GM12878 (cell line): ENCODE results near the gene ZNF366. TPM values are rescaled to one million over a fixed set of nuclear protein-coding genes. Genes with fewer than 3 reads are reported as not detected.
"Not testable (repeated sequence)": the region's sequence is repeated elsewhere in the genome, so short reads cannot be mapped to it uniquely, and the experiment has no call there.

Source experiments
- ATAC-seq: fragments of 200-7000 bp; cut with Tn5 transposase; 3 replicates; pipeline ENCODE4 v1.9.1; 2020; ENCODE audit warnings: mild to moderate bottlenecking, moderate library complexity
- BruUV-seq: library from RNA; stranded (reverse); fragments of 400-500 nt; replicated peaks from 2 replicates; lab custom pipeline; 2021; lab: Mats Ljungman, UMichigan
- CTCF ChIA-PET: fragments of 300-600 bp; sonication (Branson Sonifier 250); formaldehyde crosslinking; extraction: SDS; loops from one replicate; lab custom pipeline; 2021; ENCODE audit warnings: inconsistent platforms; lab: Yijun Ruan, JAX
- POLR2A ChIA-PET: fragments of 350-600 bp; formaldehyde crosslinking; extraction: SDS; loops from one replicate; lab custom pipeline; 2021; ENCODE audit warnings: inconsistent platforms; lab: Charles Lee
- RAD21 ChIA-PET: fragments of 300-600 bp; sonication (Branson Sonifier 250); formaldehyde crosslinking; loops from one replicate; lab custom pipeline; 2023; ENCODE audit warnings: antibody characterized with exemption; ENCODE audit not compliant: unreplicated experiment; lab: Charles Lee
- SMC1A ChIA-PET: fragments of 300-600 bp; sonication (Branson Sonifier 250); formaldehyde crosslinking; loops from one replicate; lab custom pipeline; 2023; ENCODE audit not compliant: unreplicated experiment, uncharacterized antibody; lab: Charles Lee
- DNase-seq: peaks from one replicate; pipeline ENCODE4 v3.0.0-alpha.2; 2011; ENCODE audit warnings: low read depth, low spot score
- FAIRE-seq: peaks from 3 replicates; lab custom pipeline; 2011; peaks lifted over from hg19 to GRCh38; lab: Jason Lieb, UNC
- H2AFZ ChIP-seq: 2 replicates; pipeline ENCODE4 v1.6.0; 2011; ENCODE audit warnings: low read depth, low read length, control low read depth; ENCODE audit not compliant: control insufficient read depth
- H3K27ac ChIP-seq: 2 replicates; pipeline ENCODE4 v1.5.1; 2011; ENCODE audit warnings: control low read depth; ENCODE audit not compliant: control insufficient read depth, insufficient read depth
- H3K27me3 ChIP-seq, 2 experiments: replicated peaks in 1 of 2; 2 replicates each; pipeline versions ENCODE4 v1.6.0 to v1.6.1; 2011; ENCODE audit warnings: low read length in 1 of 2; ENCODE audit not compliant: control insufficient read depth in 2 of 2, insufficient read depth in 2 of 2
- H3K36me3 ChIP-seq, 2 experiments: 2 replicates each; pipeline ENCODE4 v1.5.1; 2011; ENCODE audit warnings: low read length in 1 of 2; ENCODE audit not compliant: control insufficient read depth in 2 of 2, insufficient read depth in 2 of 2
- H3K4me1 ChIP-seq: 2 replicates; pipeline ENCODE4 v1.6.1; 2011; ENCODE audit warnings: mild to moderate bottlenecking, low read length, moderate library complexity, mixed read lengths; ENCODE audit not compliant: control insufficient read depth, insufficient read depth
- H3K4me2 ChIP-seq: 2 replicates; pipeline ENCODE4 v1.6.0; 2011; ENCODE audit warnings: control low read depth; ENCODE audit not compliant: control insufficient read depth, insufficient read depth
- H3K4me3 ChIP-seq: fragments of 200-600 bp; sonication (generic); 2 replicates; pipeline ENCODE4 v1.5.1; 2016
- H3K79me2 ChIP-seq: 2 replicates; pipeline ENCODE4 v1.6.0; 2011; ENCODE audit warnings: low read length; ENCODE audit not compliant: control insufficient read depth, insufficient read depth
- H3K9ac ChIP-seq: 2 replicates; pipeline ENCODE4 v1.8.0; 2011; ENCODE audit warnings: low read length, control low read depth, mixed read lengths; ENCODE audit not compliant: control insufficient read depth, insufficient read depth
- H3K9me3 ChIP-seq: replicated peaks from 3 replicates; pipeline ENCODE4 v1.5.1; 2011; ENCODE audit warnings: mild to moderate bottlenecking, low read length; ENCODE audit not compliant: control insufficient read depth, insufficient read depth
- H4K20me1 ChIP-seq: 2 replicates; pipeline ENCODE4 v1.6.0; 2011; ENCODE audit not compliant: control insufficient read depth, insufficient read depth
- BHLHE40 ChIP-seq, 2 experiments: fragments of 450-650 bp in 1 of 2; IDR thresholded peaks; 2 replicates each; pipeline ENCODE4 v1.6.1; 2011 to 2017; ENCODE audit warnings: low read depth in 2 of 2, borderline replicate concordance in 1 of 2, improper control_type of control experiment in 1 of 2, low read length in 1 of 2, mild to moderate bottlenecking in 1 of 2
- RAD21 ChIP-seq: IDR thresholded peaks from 2 replicates; pipeline ENCODE4 v1.6.1; 2011; ENCODE audit warnings: mild to moderate bottlenecking, low read depth, low read length, moderate library complexity; ENCODE audit not compliant: insufficient read depth
- WGBS: methylation state at CpG from one replicate; pipeline ENCODE4 v1.1.6; 2016; ENCODE audit warnings: low lambda C conversion rate; ENCODE audit not compliant: insufficient replicate concordance, insufficient coverage; ENCODE audit errors: missing lambda C conversion rate; 5-methylcytosine and 5-hydroxymethylcytosine counted together
- in situ Hi-C: fragments of 300-500 bp; cut with MboI; formaldehyde crosslinking; loops from 9 replicates; pipeline ENCODE4 v1.14.3; 2018; ENCODE audit warnings: mixed read lengths
- intact Hi-C: fragments of 100-400 bp; cut with micrococcal nuclease; formaldehyde crosslinking; loops from one replicate; pipeline ENCODE4 v1.14.2; 2022; ENCODE audit not compliant: unreplicated experiment
- polyA plus RNA-seq, 11 experiments: library from polyadenylated mRNA; depleted of rRNA in 4 of 11; unstranded in 6 of 11; stranded (reverse) in 5 of 11; fragments of >200 nt; fragmentation: Nextera tagmentation in 4 of 11; fragmentation: Illumina TruSeq in 1 of 11; extraction: Ambion mirVana in 4 of 11; extraction: Trizol in 1 of 11; gene quantifications; 1 replicate in 1 of 11; 2 replicates in 10 of 11; pipeline versions ENCODE4 v1.2.1 to v1.2.3, GENCODE V29; 2011 to 2016; ENCODE audit warnings: inconsistent platforms in 2 of 11, missing spikeins in 2 of 11, low read depth in 1 of 11
- total RNA-seq, 4 experiments: library from RNA; depleted of rRNA in 3 of 4; stranded (reverse); fragments of >200 nt in 3 of 4; fragmentation: Illumina TruSeq in 1 of 4; extraction: Trizol in 1 of 4; gene quantifications; 2 replicates each; pipeline versions ENCODE4 v1.2.1 to v1.2.3, GENCODE V29; 2013 to 2021
- TF ChIP-seq, protein P1 (sequence below), 3 experiments: IDR thresholded peaks in 2 of 3; conservative IDR thresholded peaks in 1 of 3; 2 replicates each; pipeline ENCODE4 v1.5.1; 2011; ENCODE audit warnings: low read depth in 3 of 3, low read length in 3 of 3, mild to moderate bottlenecking in 3 of 3, control low read depth in 2 of 3, moderate library complexity in 2 of 3, inconsistent platforms in 1 of 3, mixed read lengths in 1 of 3; ENCODE audit not compliant: control insufficient read depth in 2 of 3, insufficient read depth in 1 of 3; ENCODE audit errors: extremely low read depth in 1 of 3
- TF ChIP-seq, protein P2 (sequence below): fragments of 450-650 bp; formaldehyde crosslinking; IDR thresholded peaks from 2 replicates; pipeline ENCODE4 v1.5.0; 2022; ENCODE audit warnings: mild to moderate bottlenecking, missing genetic modification characterization

Gene ZNF366
- total and polyA plus RNA-seq, 10 of the 15 experiments (the other 5 are each of a cell fraction or from before 2014, with no cell fraction given) = 0.01 to 0.18 (median 0.04) TPM; not detected in 6

DNA sequence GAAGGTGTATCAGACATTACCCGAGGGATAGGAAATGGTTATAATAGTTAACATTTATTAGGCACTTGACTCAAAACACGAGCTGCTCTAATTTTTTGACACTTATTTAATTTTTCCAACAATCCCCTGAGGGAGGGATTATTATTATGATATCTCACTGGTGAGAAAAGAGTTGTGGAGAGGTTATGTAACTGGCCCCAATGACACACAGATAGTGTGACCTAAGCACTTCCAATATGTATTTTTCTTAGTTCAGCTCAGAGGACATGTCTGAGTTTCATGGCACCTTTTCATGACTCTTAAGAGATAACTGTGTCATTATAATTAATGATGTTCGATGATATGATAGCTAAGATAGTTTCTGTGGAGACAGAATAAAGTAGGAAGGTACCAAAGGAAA lies 100.1 kb downstream of the ZNF366 start (continued):
- no peak for TF ChIP-seq BHLHE40 (IDR thresholded peaks at IDR 0.05; ENCODE audit: borderline replicate concordance in 1 of 2, low read depth in 2 of 2, low read length in 1 of 2)
- TF ChIP-seq, all 136 proteins: peak for 0

DNA sequence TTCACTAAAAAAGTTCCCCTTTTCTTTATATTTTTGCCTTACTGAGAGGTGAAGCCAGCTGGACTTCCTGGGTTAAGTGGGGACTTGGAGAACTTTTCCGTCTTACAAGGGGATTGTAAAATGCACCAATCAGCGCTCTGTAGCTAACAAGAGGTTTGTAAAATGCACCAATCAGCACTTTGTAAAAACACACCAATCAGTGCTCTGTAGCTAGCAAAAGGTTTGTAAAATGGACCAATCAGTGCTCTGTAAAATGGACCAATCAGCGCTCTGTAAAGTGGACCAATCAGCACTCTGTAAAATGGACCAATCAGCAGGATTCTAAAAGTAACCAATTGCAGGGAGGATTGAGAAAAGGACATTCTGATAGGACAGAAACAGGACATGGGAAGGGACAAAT lies 102.4 kb downstream of the ZNF366 start:
- H3K27me3 ChIP-seq, ATAC-seq, intact Hi-C loops, in situ Hi-C loops, H3K36me3 ChIP-seq, H4K20me1 ChIP-seq, H3K79me2 ChIP-seq, DNase-seq, H3K4me3 ChIP-seq, H3K4me1 ChIP-seq, POLR2A ChIA-PET, H3K27ac ChIP-seq, H2AFZ ChIP-seq, H3K9ac ChIP-seq, BruUV-seq, FAIRE-seq, H3K4me2 ChIP-seq: not testable (repeated sequence)
- ChIA-PET RAD21 (interaction anchor here (1.2 to 5.0 kb wide), 2 partner anchors 17 to 118 kb away, joined by 3 to 33 read pairs; no protein-coding TSS in a partner anchor), CTCF (interaction anchor here (1.0 to 22.6 kb wide), 4 partner anchors 10 to 122 kb away, joined by 3 to 323 read pairs (median 4); no protein-coding TSS in a partner anchor), SMC1A (interaction anchor here (0.8 to 7.0 kb wide), 10 partner anchors 9 to 119 kb away, joined by 3 to 74 read pairs (median 5); no protein-coding TSS in a partner anchor)
- 83% methylated on average over 3 of the region's 3 CpGs for WGBS
- peaks cover 24% of the 10 kb centered on the region for H3K9me3 ChIP-seq

DNA sequence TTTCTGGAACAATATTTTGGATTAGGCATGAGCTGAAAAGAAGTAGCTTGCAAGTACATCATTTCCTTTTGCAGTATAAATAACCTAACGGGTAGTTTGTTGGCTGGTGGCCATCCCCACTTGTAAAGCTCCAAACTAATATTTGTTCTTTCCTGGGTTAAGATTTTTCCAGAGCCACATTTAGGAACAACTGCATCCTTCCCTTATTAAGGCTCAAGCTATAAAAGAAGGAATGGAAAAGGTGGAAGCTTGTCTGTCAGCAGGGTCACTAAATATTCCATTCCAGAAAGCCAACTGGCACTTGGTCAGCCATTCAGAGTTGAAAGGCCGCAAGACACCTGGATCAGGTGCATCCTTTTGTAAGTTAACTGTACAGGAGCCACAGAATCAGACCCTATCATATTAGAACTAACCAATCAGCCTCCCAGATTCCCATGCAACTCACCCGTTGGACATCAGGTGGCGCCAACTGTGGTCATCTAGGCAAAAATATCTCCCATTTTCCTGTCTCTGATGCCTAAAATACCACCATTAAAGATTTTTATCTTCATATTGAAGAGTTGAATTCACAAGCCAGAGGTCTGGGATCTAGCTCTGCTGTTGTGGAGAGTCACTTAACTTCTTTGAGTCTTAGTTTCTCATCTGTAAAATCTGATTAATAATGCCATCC lies 104.1 kb downstream of the ZNF366 start:
- SMC1A ChIA-PET = interaction anchor here (1.0 to 7.0 kb wide), 10 partner anchors 9 to 121 kb away, joined by 3 to 74 read pairs (median 4); no protein-coding TSS in a partner anchor
- in situ Hi-C loops = no loop called here
- no peak overlapping the region for H3K4me3 ChIP-seq
- POLR2A ChIA-PET = no interaction called here
- ATAC-seq (no peak), DNase-seq (no peak), FAIRE-seq (no peak)
- no peak overlapping the region for H2AFZ ChIP-seq
- H3K9ac ChIP-seq = no peak overlapping the region
- RAD21 ChIA-PET = interaction anchor here (0.8 to 5.0 kb wide), 4 partner anchors 37 to 120 kb away, joined by 3 to 33 read pairs (median 3); no protein-coding TSS in a partner anchor
- no peaks in the 10 kb centered on the region for H3K36me3 ChIP-seq
- peaks cover 24% of the 10 kb centered on the region for H3K9me3 ChIP-seq
- H3K4me1 ChIP-seq = no peaks in the 10 kb centered on the region
- no peaks in the 10 kb centered on the region for H4K20me1 ChIP-seq
- H3K27ac ChIP-seq = no peak overlapping the region
- BruUV-seq = no TSS peak
- intact Hi-C loops = no loop called here
- WGBS = 29% methylated on average over 4 of the region's 4 CpGs
- TF ChIP-seq RAD21 = 0 out of 2 replicates have a peak, but pooled peaks have one; percentile 1
- TF ChIP-seq, protein P1, sequence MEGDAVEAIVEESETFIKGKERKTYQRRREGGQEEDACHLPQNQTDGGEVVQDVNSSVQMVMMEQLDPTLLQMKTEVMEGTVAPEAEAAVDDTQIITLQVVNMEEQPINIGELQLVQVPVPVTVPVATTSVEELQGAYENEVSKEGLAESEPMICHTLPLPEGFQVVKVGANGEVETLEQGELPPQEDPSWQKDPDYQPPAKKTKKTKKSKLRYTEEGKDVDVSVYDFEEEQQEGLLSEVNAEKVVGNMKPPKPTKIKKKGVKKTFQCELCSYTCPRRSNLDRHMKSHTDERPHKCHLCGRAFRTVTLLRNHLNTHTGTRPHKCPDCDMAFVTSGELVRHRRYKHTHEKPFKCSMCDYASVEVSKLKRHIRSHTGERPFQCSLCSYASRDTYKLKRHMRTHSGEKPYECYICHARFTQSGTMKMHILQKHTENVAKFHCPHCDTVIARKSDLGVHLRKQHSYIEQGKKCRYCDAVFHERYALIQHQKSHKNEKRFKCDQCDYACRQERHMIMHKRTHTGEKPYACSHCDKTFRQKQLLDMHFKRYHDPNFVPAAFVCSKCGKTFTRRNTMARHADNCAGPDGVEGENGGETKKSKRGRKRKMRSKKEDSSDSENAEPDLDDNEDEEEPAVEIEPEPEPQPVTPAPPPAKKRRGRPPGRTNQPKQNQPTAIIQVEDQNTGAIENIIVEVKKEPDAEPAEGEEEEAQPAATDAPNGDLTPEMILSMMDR (IDR thresholded peaks at IDR 0.05 in 2 of 3, conservative IDR thresholded peaks at IDR 0.05 in 1 of 3; ENCODE audit: control insufficient read depth in 2 of 3, extremely low read depth in 1 of 3, insufficient read depth in 1 of 3, low read depth in 3 of 3, low read length in 3 of 3) = peak in 1 of 3 experiments; percentile 18; a peak in 2 of 6 replicates
- TF ChIP-seq, protein P2, sequence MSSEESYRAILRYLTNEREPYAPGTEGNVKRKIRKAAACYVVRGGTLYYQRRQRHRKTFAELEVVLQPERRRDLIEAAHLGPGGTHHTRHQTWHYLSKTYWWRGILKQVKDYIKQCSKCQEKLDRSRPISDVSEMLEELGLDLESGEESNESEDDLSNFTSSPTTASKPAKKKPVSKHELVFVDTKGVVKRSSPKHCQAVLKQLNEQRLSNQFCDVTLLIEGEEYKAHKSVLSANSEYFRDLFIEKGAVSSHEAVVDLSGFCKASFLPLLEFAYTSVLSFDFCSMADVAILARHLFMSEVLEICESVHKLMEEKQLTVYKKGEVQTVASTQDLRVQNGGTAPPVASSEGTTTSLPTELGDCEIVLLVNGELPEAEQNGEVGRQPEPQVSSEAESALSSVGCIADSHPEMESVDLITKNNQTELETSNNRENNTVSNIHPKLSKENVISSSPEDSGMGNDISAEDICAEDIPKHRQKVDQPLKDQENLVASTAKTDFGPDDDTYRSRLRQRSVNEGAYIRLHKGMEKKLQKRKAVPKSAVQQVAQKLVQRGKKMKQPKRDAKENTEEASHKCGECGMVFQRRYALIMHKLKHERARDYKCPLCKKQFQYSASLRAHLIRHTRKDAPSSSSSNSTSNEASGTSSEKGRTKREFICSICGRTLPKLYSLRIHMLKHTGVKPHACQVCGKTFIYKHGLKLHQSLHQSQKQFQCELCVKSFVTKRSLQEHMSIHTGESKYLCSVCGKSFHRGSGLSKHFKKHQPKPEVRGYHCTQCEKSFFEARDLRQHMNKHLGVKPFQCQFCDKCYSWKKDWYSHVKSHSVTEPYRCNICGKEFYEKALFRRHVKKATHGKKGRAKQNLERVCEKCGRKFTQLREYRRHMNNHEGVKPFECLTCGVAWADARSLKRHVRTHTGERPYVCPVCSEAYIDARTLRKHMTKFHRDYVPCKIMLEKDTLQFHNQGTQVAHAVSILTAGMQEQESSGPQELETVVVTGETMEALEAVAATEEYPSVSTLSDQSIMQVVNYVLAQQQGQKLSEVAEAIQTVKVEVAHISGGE (CRISPR knock-in tag) = no peak
- H3K4me2 ChIP-seq = no peak overlapping the region
- no peaks in the 10 kb centered on the region for H3K79me2 ChIP-seq
- H3K27me3 ChIP-seq = no peaks in the 10 kb centered on the region
- CTCF ChIA-PET = interaction anchor here (0.6 to 22.6 kb wide), 14 partner anchors 8 to 208 kb away, joined by 3 to 323 read pairs (median 4); no protein-coding TSS in a partner anchor
